OCI-LY7 (cell line): ENCODE data around the gene ZNF652.

Source experiments
- CTCF ChIP-seq: fragments of 200-600 bp; sonication (generic); conservative IDR thresholded peaks from 2 replicates; pipeline ENCODE4 v1.5.1; 2014; ENCODE audit warnings: mild to moderate bottlenecking, antibody characterized with exemption, low read length, moderate library complexity, mixed read lengths
- EZH2phosphoT487 ChIP-seq: fragments of 200-600 bp; sonication (generic); IDR thresholded peaks from 2 replicates; pipeline ENCODE4 v1.6.1; 2018; ENCODE audit warnings: low read depth, borderline replicate concordance, mild to moderate bottlenecking, mixed run types, antibody characterized with exemption, low read length, moderate library complexity, mixed read lengths

- TF ChIP-seq CTCF: no peak
- no peak for TF ChIP-seq EZH2phosphoT487
Observed at GRCh38 chr17:49278076-49278475, 84.0 kb downstream of the ZNF652 start.
